GM12872 (cell line): ENCODE measurements around the gene EIF5AL1.

Source experiments
- TF ChIP-seq, protein P1 (sequence below): IDR thresholded peaks from 3 replicates; pipeline ENCODE4 v1.5.1; 2011; ENCODE audit warnings: low read depth, mild to moderate bottlenecking, low read length, moderate library complexity; ENCODE audit not compliant: insufficient read depth

The EIF5AL1 gene

DNA sequence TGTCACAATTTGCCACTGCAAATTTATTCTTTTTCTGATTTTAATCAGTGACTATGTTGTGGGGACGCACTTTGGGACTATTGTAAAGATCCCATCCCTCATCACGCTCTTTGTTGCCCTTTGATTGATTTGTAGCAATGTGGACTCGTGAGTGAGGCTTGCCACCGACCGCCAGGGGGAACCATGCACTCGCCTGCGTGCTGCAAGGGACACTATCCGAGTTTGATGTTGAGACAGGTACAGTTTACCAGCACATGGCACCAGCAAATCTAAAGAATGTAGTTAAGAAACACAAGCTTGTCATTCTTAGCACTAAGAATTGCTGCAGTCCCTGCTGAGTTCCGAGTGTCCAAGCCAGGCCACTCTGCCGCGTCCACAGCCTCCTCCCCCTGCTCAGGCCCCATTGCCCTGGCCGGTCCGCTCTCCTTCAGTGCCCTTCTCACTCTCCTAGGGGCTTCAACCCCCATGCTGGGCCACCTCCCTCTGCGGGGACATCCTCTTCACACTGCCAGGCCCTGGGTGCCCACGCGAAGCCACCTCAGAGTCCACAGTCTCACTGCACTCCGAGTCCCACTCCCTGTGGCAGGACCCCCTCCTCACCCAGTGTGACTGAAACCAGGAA lies 49.9 kb downstream of the EIF5AL1 start:
- TF ChIP-seq, protein P1, sequence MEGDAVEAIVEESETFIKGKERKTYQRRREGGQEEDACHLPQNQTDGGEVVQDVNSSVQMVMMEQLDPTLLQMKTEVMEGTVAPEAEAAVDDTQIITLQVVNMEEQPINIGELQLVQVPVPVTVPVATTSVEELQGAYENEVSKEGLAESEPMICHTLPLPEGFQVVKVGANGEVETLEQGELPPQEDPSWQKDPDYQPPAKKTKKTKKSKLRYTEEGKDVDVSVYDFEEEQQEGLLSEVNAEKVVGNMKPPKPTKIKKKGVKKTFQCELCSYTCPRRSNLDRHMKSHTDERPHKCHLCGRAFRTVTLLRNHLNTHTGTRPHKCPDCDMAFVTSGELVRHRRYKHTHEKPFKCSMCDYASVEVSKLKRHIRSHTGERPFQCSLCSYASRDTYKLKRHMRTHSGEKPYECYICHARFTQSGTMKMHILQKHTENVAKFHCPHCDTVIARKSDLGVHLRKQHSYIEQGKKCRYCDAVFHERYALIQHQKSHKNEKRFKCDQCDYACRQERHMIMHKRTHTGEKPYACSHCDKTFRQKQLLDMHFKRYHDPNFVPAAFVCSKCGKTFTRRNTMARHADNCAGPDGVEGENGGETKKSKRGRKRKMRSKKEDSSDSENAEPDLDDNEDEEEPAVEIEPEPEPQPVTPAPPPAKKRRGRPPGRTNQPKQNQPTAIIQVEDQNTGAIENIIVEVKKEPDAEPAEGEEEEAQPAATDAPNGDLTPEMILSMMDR, result peak; percentile 93

DNA sequence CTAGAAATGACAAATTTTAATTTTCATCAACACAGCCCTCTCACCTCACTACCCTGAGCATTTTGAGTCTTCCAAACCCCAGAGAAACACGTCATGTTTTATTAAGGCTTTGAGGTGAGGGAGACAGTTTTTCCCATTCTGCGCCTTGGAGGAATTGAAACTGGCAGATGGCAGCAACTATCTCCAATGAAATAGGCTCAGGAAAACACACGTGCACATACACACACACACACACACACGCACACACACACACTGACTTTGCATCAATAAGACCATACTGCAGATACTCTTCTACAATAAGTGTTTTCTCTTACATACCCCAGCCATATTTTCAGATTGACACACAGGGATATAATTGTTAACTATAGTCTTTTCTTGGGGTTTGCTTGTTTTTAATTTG lies 51.1 kb downstream of the EIF5AL1 start:
- TF ChIP-seq, protein P1, result no peak
